HepG2 (cell line): ENCODE results near the gene CDH13. TPM values are rescaled to one million over a fixed set of nuclear protein-coding genes. Genes with fewer than 3 reads are reported as not detected.

Source experiments
- ATAC-seq: fragments of 200-7000 bp; cut with Tn5 transposase; 3 replicates; pipeline ENCODE4 v1.9.1; 2020; ENCODE audit warnings: mild to moderate bottlenecking, moderate library complexity
- BruUV-seq: library from RNA; stranded (reverse); fragments of 400-500 nt; replicated peaks from 2 replicates; lab custom pipeline; 2021; lab: Mats Ljungman, UMichigan
- CTCF ChIA-PET: fragments of 300-600 bp; formaldehyde crosslinking; extraction: SDS; loops from one replicate; lab custom pipeline; 2021; ENCODE audit warnings: low total read pairs, inconsistent platforms, low intra/inter-chr PET ratio; lab: Yijun Ruan, JAX
- POLR2A ChIA-PET: fragments of 350-600 bp; sonication (Branson Sonifier 250); formaldehyde crosslinking; loops from one replicate; lab custom pipeline; 2020; ENCODE audit warnings: antibody characterized with exemption, inconsistent platforms; lab: Yijun Ruan, JAX
- DNase-seq: peaks from one replicate; pipeline ENCODE4 v3.0.0-alpha.2; 2015; ENCODE audit warnings: low spot score
- FAIRE-seq: peaks from 3 replicates; lab custom pipeline; 2011; peaks lifted over from hg19 to GRCh38; lab: Jason Lieb, UNC
- H2AFZ ChIP-seq: one replicate; pipeline ENCODE4 v1.6.1; 2011; ENCODE audit warnings: low read length, inconsistent platforms
- H3K27ac ChIP-seq: fragments of 300-600 bp; 3 replicates; pipeline ENCODE4 v1.8.0; 2011; ENCODE audit warnings: mixed run types, mild to moderate bottlenecking, mixed read lengths, low read length, inconsistent platforms; ENCODE audit not compliant: insufficient read depth; ENCODE audit errors: extremely low read length
- H3K27me3 ChIP-seq, 2 experiments: fragments of 200-600 bp in 1 of 2; 2 replicates in 1 of 2; 3 replicates in 1 of 2; pipeline versions ENCODE4 v1.6.0 to v1.8.0; 2011; ENCODE audit warnings: low read length in 2 of 2, mild to moderate bottlenecking in 2 of 2, moderate library complexity in 2 of 2, inconsistent platforms in 1 of 2; ENCODE audit not compliant: insufficient read depth in 2 of 2, control insufficient read depth in 1 of 2
- H3K36me3 ChIP-seq, 2 experiments: fragments of 200-600 bp in 1 of 2; replicated peaks in 1 of 2; 2 replicates in 1 of 2; 3 replicates in 1 of 2; pipeline versions ENCODE4 v1.5.1 to v1.8.0; 2011; ENCODE audit warnings: low read length in 2 of 2, inconsistent platforms in 1 of 2; ENCODE audit not compliant: insufficient read depth in 2 of 2, control insufficient read depth in 1 of 2
- H3K4me1 ChIP-seq: 2 replicates; pipeline ENCODE4 v1.5.1; 2012; ENCODE audit warnings: low read length, inconsistent platforms; ENCODE audit not compliant: insufficient read depth
- H3K4me2 ChIP-seq: 2 replicates; pipeline ENCODE4 v1.6.0; 2011; ENCODE audit warnings: low read depth, low read length, inconsistent platforms
- H3K4me3 ChIP-seq, 3 experiments: fragments of 200-600 bp in 1 of 3; sonication (generic), shearing (Covaris generic) in 1 of 3; replicated peaks in 1 of 3; 2 replicates each; pipeline ENCODE4 v1.5.1; 2011 to 2016; ENCODE audit warnings: low read length in 3 of 3, inconsistent platforms in 2 of 3, low read depth in 2 of 3, mild to moderate bottlenecking in 2 of 3, control low read depth in 1 of 3, mixed read lengths in 1 of 3; ENCODE audit not compliant: insufficient read depth in 1 of 3
- H3K79me2 ChIP-seq: one replicate; pipeline ENCODE4 v1.6.1; 2011; ENCODE audit warnings: low read length, inconsistent platforms; ENCODE audit not compliant: insufficient read depth
- H3K9ac ChIP-seq: 2 replicates; pipeline ENCODE4 v1.6.0; 2011; ENCODE audit warnings: mild to moderate bottlenecking, low read depth, low read length, inconsistent platforms; ENCODE audit not compliant: insufficient read depth
- H3K9me3 ChIP-seq: 2 replicates; pipeline ENCODE4 v1.5.1; 2012; ENCODE audit warnings: mild to moderate bottlenecking, low read length
- H4K20me1 ChIP-seq: 2 replicates; pipeline ENCODE4 v1.6.0; 2011; ENCODE audit warnings: inconsistent platforms, mild to moderate bottlenecking, low read length, moderate library complexity; ENCODE audit not compliant: insufficient read depth
- BHLHE40 ChIP-seq: IDR thresholded peaks from 2 replicates; pipeline ENCODE4 v1.6.1; 2011; ENCODE audit warnings: low read length, improper control_type of control experiment
- CBX1 ChIP-seq: IDR thresholded peaks from one replicate; pipeline ENCODE4 v1.6.1; 2016; ENCODE audit warnings: antibody characterized with exemption, low read depth
- FOXM1 ChIP-seq: sonication (generic); formaldehyde crosslinking; IDR thresholded peaks from 2 replicates; pipeline ENCODE4 v1.5.0; 2020; ENCODE audit warnings: missing genetic modification reagents
- POLR2AphosphoS2 ChIP-seq: IDR thresholded peaks from 2 replicates; pipeline ENCODE4 v1.6.1; 2011; ENCODE audit warnings: low read depth, low read length, improper control_type of control experiment
- SALL1 ChIP-seq: sonication (generic); formaldehyde crosslinking; IDR thresholded peaks from 2 replicates; pipeline ENCODE4 v1.8.0; 2022; ENCODE audit warnings: mild to moderate bottlenecking, missing genetic modification reagents
- YEATS2 ChIP-seq: sonication (generic); formaldehyde crosslinking; IDR thresholded peaks from 2 replicates; pipeline ENCODE4 v1.4.0; 2020; ENCODE audit warnings: missing genetic modification reagents, borderline replicate concordance
- ZNF281 ChIP-seq: sonication (generic); formaldehyde crosslinking; IDR thresholded peaks from 2 replicates; pipeline ENCODE4 v1.4.0; 2020; ENCODE audit warnings: missing genetic modification reagents, borderline replicate concordance
- ZNF574 ChIP-seq: sonication (generic); formaldehyde crosslinking; IDR thresholded peaks from 2 replicates; pipeline ENCODE4 v1.4.0; 2020; ENCODE audit warnings: missing genetic modification reagents
- WGBS: methylation state at CpG from one replicate; pipeline ENCODE4 v1.1.6; 2017; ENCODE audit warnings: low lambda C conversion rate; 5-methylcytosine and 5-hydroxymethylcytosine counted together
- in situ Hi-C: cut with HindIII; loops from 2 replicates; pipeline ENCODE4 v1.10.0; 2017; ENCODE audit warnings: low pct_unique_long_range_greater_than_20kb; ENCODE audit not compliant: extremely low pct_ligation_motif_present
- intact Hi-C: fragments of 100-400 bp; cut with micrococcal nuclease; formaldehyde crosslinking; loops from one replicate; pipeline ENCODE4 v1.10.0; 2022; ENCODE audit not compliant: unreplicated experiment
- polyA plus RNA-seq, 8 experiments: library from polyadenylated mRNA; depleted of rRNA in 3 of 8; stranded (reverse) in 7 of 8; unstranded in 1 of 8; fragments of >200 nt; fragmentation: Illumina TruSeq in 4 of 8; extraction: Trizol in 4 of 8; gene quantifications; 2 replicates each; pipeline versions ENCODE4 v1.2.1 to v1.2.3, GENCODE V29; 2011 to 2016; ENCODE audit warnings: low read depth in 4 of 8, missing spikeins in 1 of 8, mixed read lengths in 1 of 8; ENCODE audit not compliant: insufficient read depth in 1 of 8
- total RNA-seq, 5 experiments: library from RNA; depleted of rRNA; stranded (reverse); fragments of >200 nt; fragmentation: Illumina TruSeq; extraction: Trizol; gene quantifications; 2 replicates each; pipeline ENCODE4 v1.2.3, GENCODE V29; 2016; ENCODE audit warnings: low read depth in 1 of 5
- TF ChIP-seq, protein P1 (sequence below), 2 experiments: IDR thresholded peaks; 2 replicates each; pipeline ENCODE4 v1.6.1; 2011 to 2012; ENCODE audit warnings: low read length in 2 of 2, borderline replicate concordance in 1 of 2, low read depth in 1 of 2, mild to moderate bottlenecking in 1 of 2, moderate library complexity in 1 of 2

Gene CDH13
- total and polyA plus RNA-seq, 2 of the 13 experiments (the other 11 are each of a cell fraction or from before 2014, with no cell fraction given), result not detected

GRCh38 chr16:83059237-83059636 is 432.5 kb downstream of the CDH13 start:
- Histone ChIP-seq H3K27me3 (no peaks in the 10 kb centered on the region), H3K4me2 (no peak overlapping the region), H3K27ac (no peak overlapping the region), H4K20me1 (no peaks in the 10 kb centered on the region), H2AFZ (no peak overlapping the region)
- no peak for DNase-seq
- POLR2A ChIA-PET, result no interaction called here
- FAIRE-seq, result no peak
- CTCF ChIA-PET, result no interaction called here
- no TSS peak for BruUV-seq
- in situ Hi-C loops, result no loop called here
- intact Hi-C loops, result no loop called here
- TF ChIP-seq, protein P1, sequence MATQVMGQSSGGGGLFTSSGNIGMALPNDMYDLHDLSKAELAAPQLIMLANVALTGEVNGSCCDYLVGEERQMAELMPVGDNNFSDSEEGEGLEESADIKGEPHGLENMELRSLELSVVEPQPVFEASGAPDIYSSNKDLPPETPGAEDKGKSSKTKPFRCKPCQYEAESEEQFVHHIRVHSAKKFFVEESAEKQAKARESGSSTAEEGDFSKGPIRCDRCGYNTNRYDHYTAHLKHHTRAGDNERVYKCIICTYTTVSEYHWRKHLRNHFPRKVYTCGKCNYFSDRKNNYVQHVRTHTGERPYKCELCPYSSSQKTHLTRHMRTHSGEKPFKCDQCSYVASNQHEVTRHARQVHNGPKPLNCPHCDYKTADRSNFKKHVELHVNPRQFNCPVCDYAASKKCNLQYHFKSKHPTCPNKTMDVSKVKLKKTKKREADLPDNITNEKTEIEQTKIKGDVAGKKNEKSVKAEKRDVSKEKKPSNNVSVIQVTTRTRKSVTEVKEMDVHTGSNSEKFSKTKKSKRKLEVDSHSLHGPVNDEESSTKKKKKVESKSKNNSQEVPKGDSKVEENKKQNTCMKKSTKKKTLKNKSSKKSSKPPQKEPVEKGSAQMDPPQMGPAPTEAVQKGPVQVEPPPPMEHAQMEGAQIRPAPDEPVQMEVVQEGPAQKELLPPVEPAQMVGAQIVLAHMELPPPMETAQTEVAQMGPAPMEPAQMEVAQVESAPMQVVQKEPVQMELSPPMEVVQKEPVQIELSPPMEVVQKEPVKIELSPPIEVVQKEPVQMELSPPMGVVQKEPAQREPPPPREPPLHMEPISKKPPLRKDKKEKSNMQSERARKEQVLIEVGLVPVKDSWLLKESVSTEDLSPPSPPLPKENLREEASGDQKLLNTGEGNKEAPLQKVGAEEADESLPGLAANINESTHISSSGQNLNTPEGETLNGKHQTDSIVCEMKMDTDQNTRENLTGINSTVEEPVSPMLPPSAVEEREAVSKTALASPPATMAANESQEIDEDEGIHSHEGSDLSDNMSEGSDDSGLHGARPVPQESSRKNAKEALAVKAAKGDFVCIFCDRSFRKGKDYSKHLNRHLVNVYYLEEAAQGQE (IDR thresholded peaks at IDR 0.05; ENCODE audit: borderline replicate concordance in 1 of 2, low read depth in 1 of 2, low read length in 2 of 2), result 0 out of 4 replicates have a peak, but pooled peaks of 1 of the 2 experiments have one; percentile 54
- no peak for TF ChIP-seq YEATS2 (CRISPR knock-in tag)
- TF ChIP-seq, all 625 proteins: peak for 1
- no peaks in the 10 kb centered on the region for H3K4me1 ChIP-seq
- 0% methylated on average over 1 of the region's 5 CpGs for WGBS
- H3K4me3 ChIP-seq, result no peak overlapping the region
- ATAC-seq, result no peak
- H3K36me3 ChIP-seq, result no peaks in the 10 kb centered on the region
- no peaks in the 10 kb centered on the region for H3K79me2 ChIP-seq
- H3K9me3 ChIP-seq, result no peaks in the 10 kb centered on the region; the same call in 1 of the 2 replicates
- no peak overlapping the region for H3K9ac ChIP-seq

DNA sequence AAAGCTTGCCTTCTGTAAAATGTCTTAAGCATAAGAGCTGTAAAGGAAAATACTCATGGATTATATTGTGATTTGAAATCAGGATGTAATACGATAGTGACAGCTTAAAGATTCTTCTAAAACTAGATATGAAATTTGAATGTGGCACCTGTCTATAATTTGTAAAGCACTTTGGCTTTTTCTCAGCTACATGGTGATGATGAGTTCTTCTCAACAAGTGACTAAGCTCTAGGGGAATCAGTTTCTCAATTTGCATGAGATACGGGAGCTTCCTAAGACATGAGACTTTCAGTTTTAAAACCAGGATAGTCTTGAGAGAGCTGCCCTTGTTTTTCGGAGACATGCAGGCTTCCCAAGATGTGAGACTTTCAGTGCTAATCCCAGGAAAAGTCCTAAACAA is 439.2 kb downstream of the CDH13 start:
- in situ Hi-C loops, result no loop called here
- Histone ChIP-seq H2AFZ (no peak overlapping the region), H3K27me3 (no peaks in the 10 kb centered on the region), H3K27ac (no peak overlapping the region), H3K4me3 (no peak overlapping the region), H3K9me3 (no peaks in the 10 kb centered on the region; the same call in 1 of the 2 replicates), H3K79me2 (no peaks in the 10 kb centered on the region), H4K20me1 (no peaks in the 10 kb centered on the region), H3K4me1 (no peaks in the 10 kb centered on the region), H3K4me2 (no peak overlapping the region), H3K36me3 (no peaks in the 10 kb centered on the region), H3K9ac (no peak overlapping the region)
- POLR2A ChIA-PET, result no interaction called here
- intact Hi-C loops, result no loop called here
- no peak for DNase-seq
- WGBS, result 0% methylated on average over 3 of the region's 3 CpGs
- BruUV-seq, result no TSS peak
- no peak for ATAC-seq
- FAIRE-seq, result no peak
- CTCF ChIA-PET, result no interaction called here
- no peak for TF ChIP-seq BHLHE40
- no peak for TF ChIP-seq CBX1
- no peak for TF ChIP-seq FOXM1
- TF ChIP-seq ZNF574, result no peak
- no peak for TF ChIP-seq SALL1
- no peak for TF ChIP-seq ZNF281 (CRISPR knock-in tag)
- TF ChIP-seq POLR2AphosphoS2, result no peak
